HuH-7 (cell line): ENCODE data around the gene SNAPC2.

Experiments used
- DNase-seq: peaks from one replicate; pipeline ENCODE4 v3.0.0; 2011; ENCODE audit warnings: low spot score

The SNAPC2 gene

GRCh38 chr19:7919610-7920518, at the start of gene SNAPC2:
Gene SNAPC2, plus strand, starts transcription at chr19:7920338. Its CDS starts 29 bp downstream, at chr19:7920367.
- peak; percentile 75 for DNase-seq

GRCh38 chr19:7870571-7871436, 49.3 kb upstream of the SNAPC2 start:
- DNase-seq, result peak; percentile 59

GRCh38 chr19:7871437-7872305, 48.5 kb upstream of the SNAPC2 start:
- DNase-seq, result peak; percentile 66

- DNase-seq, result no peak
These were observed 47.6 kb upstream of the SNAPC2 start for GRCh38 chr19:7872306-7873204.

- no peak for DNase-seq
These were observed 46.6 kb upstream of the SNAPC2 start for GRCh38 chr19:7873304-7874075.

GRCh38 chr19:7874076-7874896, 45.9 kb upstream of the SNAPC2 start, which contains the start of gene PRR36:
Gene PRR36, minus strand, starts transcription at chr19:7874390. Its CDS starts 701 bp downstream, at chr19:7873689.
- DNase-seq, result peak; percentile 52

- DNase-seq, result no peak
These were observed 45.3 kb upstream of the SNAPC2 start for GRCh38 chr19:7874897-7875273.

GRCh38 chr19:7877249-7877836, 42.8 kb upstream of the SNAPC2 start:
- DNase-seq, result no peak

- no peak for DNase-seq
These were observed 40.9 kb upstream of the SNAPC2 start for GRCh38 chr19:7879111-7879807.

GRCh38 chr19:7879836-7880235, 40.3 kb upstream of the SNAPC2 start:
- DNase-seq, result no peak

GRCh38 chr19:7881910-7882309, 38.2 kb upstream of the SNAPC2 start:
- no peak for DNase-seq

- DNase-seq, result no peak
These were observed 37.0 kb upstream of the SNAPC2 start for GRCh38 chr19:7883105-7883504.

GRCh38 chr19:7883796-7884570, 36.2 kb upstream of the SNAPC2 start:
- no peak for DNase-seq

- DNase-seq, result no peak
These were observed 34.3 kb upstream of the SNAPC2 start for GRCh38 chr19:7885818-7886217.

- DNase-seq, result no peak
These were observed 32.6 kb upstream of the SNAPC2 start for GRCh38 chr19:7887408-7888144.

GRCh38 chr19:7888145-7888825, 31.9 kb upstream of the SNAPC2 start, which contains the start of gene LRRC8E:
Gene LRRC8E, plus strand, starts transcription at chr19:7888510. Its CDS starts 7,094 bp downstream, at chr19:7895604.
- peak; percentile 73 for DNase-seq
